Stimulated activated CD4-positive, alpha-beta T cell treated with anti-CD3 and anti-CD28 coated beads, TNF-alpha, amount 100 ng/mL, for 4 hours (primary cell): Measurements from ENCODE around the gene GARNL3.

Source experiments
- DNase-seq, 3 experiments: peaks; one replicate each; pipeline ENCODE4 v3.0.0-alpha.2; 2020; ENCODE audit warnings: low read depth in 3 of 3

The GARNL3 gene

DNA sequence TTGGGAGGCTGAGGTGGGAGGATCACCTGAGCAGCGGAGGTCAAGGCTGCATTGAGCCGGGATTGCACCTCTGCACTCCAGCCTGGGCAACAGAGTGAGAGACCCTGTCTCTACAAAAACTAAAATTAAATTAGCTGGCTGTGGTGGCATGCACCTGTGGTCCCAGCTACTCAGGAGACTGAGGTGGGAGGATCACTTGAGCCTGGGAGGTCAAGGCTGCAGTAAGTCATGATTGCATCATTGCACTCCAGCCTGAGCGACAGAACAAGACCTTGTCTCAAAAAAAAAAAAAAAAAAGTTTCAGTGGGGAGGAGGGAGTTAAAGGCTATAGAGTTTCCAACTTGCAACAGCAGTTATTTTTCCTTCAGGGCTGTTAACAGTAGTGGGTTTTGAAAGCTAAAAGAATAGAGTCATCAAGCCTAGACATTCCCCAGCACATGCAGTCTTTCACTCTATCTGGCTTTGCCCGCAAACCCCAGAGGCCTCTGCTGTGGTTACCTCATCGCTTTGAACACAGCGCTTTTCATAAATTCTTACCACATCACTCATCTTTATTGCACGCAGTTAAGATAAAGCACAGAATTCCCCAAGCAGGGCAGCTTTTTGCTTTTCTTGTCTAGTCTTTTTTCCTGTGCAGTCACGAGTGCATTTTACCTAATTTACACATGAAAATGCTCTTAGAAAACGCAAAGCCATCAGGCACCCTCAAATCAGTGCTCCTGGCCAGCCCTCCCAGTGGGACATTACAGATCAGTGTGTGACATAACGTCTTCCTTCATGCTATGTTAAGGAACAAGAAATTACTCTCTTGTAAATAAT, 123.7 kb downstream of the GARNL3 start:
- peak; percentile 51 to 78 (median 64) for DNase-seq

DNA sequence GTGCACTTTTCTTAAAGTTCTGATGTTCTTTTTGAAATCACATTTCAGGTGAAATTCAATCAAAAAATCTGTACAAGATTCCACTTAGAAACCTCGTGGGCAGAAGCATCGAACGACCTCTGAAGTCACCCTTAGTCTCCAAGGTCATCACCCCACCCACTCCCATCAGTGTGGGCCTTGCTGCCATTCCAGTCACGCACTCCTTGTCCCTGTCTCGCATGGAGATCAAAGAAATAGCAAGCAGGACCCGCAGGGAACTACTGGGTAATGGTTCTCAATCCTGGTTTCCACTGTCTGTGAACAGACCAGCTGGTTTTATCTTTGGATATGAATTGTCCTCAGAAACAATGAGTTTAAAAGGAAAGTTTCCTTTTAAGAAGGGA, 124.3 kb downstream of the GARNL3 start:
- no peak for DNase-seq

DNA sequence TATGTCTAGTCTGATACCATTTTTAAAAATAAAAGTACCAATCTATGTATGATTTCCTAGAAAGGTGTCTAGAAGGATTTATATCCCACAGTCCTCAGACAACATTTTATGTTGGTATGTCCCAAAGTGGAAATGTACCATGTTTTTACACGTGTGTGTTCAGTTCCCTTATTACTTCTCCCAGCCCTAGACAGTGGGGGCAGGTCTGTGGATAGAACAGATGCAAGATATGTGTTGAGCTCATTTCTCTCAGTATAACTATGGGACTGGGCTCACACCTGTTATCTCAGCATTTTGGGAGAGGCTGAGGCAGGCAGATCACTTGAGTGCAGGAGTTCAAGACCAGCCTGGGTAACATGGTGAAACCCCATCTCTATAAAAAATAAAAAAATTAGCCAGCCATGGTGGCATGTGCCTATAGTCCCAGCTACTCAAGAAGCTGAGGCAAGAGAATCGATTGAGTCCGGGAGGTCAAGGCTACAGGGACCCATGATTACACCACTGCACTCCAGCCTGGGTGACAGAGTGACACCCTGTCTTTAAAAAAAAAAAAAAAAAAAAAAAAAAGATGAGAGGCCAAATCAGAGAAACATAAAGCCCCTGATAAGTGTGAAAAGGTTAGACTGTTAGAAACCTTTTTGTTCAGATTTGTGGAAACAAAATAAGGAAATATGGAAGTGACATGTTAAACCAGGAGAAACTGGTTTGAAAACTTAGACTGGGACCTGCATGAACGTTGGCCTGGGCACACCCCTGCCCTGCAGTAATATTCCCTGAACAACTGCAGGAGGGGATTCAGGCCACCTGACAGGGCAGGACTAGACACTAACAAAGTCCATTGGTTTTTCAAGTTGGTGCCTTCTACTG, 125.0 kb downstream of the GARNL3 start:
- DNase-seq = no peak

DNA sequence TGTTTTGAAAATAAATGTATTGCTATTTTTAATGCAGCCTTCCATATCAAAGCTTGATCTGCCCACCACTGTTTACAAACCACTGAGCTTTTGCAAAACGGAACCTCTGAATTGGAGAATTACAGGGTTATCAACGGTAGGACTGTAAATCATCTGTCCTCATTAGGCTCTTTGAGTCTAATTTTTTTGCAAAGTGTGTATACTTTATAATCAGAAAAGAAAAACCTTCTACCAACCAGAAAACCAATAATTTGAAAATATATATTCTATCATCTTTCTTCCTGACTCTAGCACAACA, 125.6 kb downstream of the GARNL3 start:
- DNase-seq = no peak

DNA sequence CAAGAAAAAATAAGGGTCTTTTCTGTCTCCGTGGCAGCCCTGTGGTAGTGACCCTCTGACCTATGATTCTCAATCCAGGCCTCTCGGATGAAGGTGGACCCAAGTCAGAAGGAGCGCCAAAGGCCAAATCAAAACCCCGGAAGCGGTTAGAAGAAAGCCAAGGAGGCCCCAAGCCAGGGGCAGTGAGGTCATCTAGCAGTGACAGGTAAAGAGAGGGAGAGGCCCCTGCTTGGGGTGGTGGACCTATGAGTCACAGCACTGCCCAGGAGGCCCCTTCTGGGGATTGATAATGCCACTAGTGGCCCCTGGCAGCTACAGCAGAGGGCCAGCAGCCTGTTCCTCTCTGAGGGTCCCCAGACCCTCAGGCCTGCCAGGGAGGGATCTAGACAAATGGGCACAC, 126.0 kb downstream of the GARNL3 start:
- DNase-seq = no peak

DNA sequence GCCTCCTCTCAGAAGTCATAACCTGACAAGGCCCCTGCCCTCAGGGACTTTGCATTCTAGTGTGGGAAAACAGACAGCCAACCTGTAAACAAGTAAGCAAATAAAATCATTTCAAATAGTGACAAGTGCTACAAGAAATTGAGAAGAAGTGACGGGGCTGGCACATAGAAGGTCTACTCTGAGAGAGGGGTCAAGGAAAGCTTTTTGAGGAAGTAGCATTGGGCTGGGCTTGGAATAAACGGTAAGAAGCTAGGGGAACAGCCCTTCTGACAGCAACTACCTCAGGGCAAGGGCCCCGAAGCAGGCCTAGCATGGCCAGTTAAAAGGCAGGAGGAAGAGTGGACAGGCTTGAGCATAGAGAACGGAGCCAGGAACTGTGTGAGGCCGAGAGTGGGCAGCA, 127.6 kb downstream of the GARNL3 start:
- DNase-seq = no peak

DNA sequence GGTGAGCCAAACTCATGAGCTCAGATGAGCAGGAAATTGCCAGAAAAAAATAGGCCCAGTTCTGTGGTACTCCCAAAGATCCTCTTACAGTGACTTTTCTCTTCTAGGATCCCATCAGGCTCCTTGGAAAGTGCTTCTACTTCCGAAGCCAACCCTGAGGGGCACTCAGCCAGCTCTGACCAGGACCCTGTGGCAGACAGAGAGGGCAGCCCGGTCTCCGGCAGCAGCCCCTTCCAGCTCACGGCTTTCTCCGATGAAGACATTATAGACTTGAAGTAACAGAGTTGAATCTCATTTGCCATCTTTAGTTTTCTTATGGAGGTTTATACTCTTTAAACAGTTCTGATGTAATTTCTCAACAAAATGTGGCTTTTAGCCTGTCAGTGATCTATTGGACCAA, 128.4 kb downstream of the GARNL3 start:
- DNase-seq = no peak

DNA sequence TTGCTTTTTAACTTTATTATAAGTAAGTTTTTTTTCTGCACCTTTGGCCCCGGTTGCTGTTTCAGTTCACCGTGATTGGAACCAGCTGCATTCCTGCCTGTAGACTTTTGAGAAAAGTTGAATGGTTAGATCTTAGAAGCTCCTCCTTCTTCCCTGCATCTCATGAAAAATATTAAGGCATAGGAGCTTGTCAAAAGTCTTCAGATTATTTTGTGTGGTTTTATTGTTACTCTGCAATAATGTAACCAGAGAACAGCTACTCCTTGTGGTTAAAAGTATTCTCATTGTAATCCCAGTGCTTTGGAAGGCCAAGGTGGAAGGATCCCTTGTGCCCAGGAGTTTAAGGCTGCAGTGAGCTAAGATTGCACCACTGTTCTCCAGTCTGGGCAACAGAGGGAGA, 129.1 kb downstream of the GARNL3 start:
- no peak for DNase-seq

DNA sequence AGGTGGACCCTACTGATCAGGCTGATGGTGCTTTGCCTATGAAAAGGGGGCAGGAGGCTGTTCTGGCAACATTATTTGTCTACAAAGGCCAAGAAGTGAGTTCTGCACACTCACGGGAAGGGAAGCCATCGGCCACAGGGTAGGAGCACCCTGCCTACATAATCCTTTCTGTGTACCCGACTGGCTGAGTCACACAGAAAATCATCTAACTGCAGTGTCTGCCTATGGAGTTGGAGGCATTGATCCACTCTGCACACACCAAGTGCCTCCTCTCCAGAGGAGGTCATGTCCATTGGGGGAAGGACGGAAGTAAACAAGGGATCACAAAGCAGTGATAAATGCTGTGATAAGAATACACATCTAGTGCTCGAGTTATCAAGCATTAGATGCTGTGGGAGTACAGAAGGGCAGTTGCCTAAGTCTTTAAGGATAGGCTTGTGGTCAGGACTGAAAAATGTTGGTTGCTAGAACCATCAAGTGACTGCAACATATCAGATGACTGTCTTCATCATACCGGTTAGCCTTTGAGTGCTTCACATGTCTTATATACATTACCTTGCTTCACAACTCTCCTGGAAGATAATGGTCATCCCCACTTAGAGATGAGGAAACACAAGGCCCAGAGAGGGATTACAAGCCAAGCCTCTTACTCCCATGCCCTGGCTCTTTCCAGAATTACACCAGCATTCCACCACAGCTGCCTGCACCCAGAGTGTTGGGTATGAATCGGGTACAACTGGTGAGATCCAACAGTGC, 131.1 kb downstream of the GARNL3 start:
- no peak for DNase-seq

DNA sequence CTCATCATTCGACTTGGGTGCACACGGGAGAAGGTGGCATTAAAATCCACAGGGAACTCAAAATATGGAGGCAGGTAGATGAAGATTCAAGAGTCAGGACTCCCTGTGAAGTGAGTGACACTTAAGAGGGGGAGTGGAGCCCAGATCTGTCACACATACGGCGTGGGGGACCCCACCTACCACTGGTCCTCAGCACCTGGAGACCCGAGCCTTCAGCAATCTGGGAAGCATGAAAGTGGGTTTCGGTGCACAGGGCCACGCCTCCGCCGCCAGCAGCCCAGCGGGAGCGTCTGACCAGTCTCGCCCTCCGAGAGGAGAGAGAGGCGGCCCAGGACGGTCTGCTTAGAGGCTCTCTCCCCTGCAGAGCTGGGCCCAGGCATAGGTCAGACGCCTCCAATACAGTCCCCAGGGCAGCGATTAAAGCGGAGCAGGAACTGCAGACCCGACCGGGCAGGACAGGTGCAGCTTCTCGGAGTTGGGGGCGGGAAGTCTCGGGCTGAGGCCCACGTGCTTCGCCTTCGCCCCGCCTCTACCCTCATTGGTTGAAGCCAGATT, 131.8 kb downstream of the GARNL3 start:
- DNase-seq = no peak

DNA sequence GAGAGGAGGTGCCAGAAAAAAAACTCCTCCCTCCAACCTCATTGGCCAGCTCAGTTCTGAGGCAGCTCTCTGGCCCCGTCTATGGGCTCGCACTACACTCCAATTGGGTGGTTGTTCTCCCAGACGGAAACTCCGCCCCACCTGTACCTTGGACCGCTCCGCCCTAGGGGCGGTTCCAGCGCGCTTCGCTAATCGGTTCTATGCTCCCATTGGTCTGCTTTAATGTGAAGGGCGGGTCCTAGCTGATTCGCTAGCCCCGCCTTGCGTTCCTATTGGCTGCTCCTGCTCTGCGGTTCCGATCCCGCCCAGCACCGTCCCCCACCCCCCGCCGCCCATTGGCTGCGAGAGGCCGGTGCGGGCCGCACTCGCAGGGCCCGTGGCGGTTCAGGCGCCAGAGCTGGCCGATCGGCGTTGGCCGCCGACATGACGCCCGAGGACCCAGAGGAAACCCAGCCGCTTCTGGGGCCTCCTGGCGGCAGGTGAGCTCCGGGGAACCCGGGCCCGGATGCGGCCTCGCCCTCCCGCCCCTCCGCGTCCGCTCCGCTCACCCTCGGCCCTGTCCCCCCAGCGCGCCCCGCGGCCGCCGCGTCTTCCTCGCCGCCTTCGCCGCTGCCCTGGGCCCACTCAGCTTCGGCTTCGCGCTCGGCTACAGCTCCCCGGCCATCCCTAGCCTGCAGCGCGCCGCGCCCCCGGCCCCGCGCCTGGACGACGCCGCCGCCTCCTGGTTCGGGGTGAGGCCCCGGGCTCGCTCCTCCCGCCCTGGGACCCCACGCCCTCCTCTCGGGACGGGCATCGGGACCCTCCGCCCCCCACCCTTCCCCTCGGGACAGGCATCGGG, 132.5 kb downstream of the GARNL3 start, which contains the start of gene SLC2A8:
TSS of gene SLC2A8 (plus strand) at position 362 of the 838 bp plus-strand sequence. CDS start at position 424, 62 bp downstream.
- DNase-seq = peak; percentile 55 to 67 (median 65)

DNA sequence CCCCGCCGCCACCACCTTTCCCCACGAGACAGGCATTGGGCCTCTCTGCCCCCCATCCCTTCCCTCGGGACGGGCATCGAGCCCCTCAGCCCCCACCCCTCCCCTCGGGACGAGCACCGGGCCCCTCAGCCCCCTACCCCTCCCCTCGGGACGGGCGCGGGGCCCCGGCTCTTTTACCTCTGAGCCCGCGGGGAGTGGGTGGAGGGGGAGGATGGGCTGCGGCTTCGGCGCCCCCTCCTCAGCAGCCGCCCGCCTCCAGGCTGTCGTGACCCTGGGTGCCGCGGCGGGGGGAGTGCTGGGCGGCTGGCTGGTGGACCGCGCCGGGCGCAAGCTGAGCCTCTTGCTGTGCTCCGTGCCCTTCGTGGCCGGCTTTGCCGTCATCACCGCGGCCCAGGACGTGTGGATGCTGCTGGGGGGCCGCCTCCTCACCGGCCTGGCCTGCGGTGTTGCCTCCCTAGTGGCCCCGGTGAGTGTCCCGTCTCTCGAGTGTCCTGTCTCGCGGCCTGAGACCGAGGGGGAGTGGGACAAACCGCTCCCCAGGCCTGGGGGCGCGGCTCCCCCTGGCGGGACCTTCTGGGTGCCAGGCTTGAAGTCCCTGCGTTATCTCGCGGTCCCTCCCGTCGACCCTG, 133.2 kb downstream of the GARNL3 start:
- DNase-seq = no peak

DNA sequence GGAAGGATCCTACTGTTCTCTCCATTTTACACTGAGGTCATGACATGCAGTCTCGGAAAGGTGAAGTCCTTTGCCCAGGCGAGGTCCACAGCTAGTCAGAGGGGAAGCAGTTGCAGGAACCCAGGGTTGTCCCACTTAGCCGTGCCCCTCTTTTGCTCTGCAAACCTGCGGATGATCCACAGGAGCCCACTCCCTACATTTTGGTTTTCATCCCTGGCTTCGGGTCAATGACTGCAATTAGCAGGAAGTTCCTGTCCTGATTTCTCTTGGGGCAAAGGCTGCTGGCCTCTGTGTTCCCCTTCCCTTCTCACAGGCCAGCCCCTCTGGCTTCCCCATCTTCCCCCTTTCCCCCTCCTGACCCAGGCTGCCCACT, 133.7 kb downstream of the GARNL3 start:
- DNase-seq = no peak

DNA sequence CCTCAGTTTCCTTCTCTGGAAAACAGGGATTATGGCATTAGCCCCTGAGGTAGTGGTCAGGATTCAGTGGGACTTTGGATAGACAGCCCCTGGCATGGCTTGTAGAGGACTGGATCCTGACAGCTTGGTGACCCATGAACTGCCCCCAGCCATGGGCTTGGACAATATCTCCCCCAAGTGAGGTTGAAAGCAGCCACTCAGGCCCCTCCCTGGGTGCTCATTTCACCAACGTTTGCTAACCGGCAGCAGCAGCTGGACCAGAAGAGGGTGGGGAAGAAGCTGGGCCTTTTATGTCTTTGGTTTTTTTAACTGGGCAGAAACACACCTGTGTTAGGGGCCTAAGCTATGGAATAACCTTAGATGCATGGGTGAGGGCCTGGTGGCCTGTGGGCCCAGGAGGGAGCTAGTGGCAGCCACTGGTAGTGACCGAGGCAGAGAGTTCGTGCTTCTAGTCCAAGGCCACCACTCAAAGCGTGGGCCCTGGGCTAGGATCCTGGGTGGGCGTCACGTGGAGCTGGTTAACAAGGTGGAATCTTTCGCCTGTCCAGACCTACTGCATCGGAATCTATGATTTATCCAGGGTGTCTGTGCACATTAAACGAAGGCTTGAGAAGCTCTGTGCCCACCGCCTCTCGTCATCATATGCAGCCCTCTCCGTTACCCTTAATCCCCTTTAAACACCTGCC, 134.3 kb downstream of the GARNL3 start:
- DNase-seq = no peak

DNA sequence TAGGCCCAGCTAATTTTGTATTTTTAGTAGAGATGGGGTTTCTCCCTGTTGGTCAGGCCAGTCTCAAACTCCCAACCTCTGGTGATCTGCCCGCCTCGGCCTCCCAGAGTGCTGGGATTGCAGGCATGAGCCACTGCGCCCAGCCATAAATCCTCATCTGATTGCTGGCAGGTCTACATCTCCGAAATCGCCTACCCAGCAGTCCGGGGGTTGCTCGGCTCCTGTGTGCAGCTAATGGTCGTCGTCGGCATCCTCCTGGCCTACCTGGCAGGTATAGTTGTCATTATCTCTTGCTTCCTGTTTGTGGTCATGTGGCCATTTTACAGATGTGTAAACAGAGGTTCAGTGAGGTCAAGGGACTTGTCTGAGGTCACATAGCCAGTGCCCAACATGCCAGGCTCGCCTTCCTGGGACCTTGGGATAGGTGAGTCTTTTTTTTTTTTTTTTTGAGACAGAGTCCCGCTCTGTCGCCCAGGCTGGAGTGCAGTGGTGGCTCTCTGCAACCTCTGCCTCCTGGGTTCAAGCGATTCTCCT, 135.2 kb downstream of the GARNL3 start:
- DNase-seq = no peak

DNA sequence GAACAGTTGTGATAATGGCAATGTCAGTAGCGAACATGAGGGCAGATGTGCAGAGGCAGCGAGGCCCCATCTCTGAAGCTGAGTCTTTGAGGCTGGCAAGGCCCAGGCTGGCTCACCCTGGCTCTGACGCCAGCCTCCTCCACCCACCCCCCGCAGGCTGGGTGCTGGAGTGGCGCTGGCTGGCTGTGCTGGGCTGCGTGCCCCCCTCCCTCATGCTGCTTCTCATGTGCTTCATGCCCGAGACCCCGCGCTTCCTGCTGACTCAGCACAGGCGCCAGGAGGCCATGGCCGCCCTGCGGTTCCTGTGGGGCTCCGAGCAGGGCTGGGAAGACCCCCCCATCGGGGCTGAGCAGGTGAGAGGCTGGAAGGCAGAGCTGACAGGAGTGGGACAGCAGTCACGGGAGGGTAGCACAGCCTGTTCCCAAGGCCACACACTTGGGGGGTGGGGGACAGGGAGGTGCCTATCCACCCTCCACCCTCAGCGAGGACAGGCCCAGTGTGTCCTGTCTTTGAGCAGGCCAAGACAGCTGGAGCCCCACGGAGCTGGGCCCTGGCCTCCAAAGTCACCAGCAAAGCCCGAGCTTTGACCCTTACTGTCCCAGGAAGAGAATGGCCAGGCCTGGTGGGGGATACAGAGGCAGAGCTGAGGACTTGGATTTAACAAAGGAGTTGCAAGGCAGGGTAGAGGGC, 138.0 kb downstream of the GARNL3 start:
- no peak for DNase-seq

DNA sequence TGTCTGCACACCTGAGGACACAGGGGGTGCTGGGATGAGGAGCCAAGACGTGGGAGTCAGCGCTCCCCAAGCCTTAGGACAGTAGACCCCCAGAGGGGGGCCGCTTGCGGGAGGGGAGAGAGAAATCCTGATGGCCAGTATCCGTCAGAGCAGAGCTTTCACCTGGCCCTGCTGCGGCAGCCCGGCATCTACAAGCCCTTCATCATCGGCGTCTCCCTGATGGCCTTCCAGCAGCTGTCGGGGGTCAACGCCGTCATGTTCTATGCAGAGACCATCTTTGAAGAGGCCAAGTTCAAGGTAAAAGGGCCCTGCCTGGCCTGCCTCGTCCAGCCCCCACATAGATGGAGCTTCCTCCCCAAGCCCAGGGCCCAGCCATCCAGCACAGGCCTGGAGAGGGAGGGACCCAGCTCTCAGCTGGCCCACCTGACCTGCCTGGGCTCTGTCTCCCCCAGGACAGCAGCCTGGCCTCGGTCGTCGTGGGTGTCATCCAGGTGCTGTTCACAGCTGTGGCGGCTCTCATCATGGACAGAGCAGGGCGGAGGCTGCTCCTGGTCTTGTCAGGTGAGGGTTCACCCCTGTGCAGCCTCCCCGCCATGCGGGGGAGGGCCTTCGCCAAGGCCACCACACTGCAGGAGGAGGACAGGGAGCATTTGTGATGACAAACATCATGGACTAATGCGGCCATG, 139.1 kb downstream of the GARNL3 start:
- no peak for DNase-seq

DNA sequence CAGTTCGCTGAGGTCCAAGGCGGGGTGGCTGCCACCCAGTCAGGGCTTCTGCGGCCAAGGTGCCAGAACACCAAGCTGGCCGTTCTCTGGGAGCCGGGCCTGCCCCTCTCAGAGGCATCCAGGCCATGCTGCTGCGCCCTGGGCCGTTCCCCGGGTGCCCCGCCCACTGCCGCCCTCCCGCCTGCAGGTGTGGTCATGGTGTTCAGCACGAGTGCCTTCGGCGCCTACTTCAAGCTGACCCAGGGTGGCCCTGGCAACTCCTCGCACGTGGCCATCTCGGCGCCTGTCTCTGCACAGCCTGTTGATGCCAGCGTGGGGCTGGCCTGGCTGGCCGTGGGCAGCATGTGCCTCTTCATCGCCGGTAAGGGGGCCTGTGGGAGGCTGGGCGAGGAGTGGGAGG, 140.1 kb downstream of the GARNL3 start:
- no peak for DNase-seq
